Amniotic stem cell (primary cell): ENCODE measurements around the gene TMEM126B.
"Not testable (repeated sequence)": the region's sequence is repeated elsewhere in the genome, so short reads cannot be mapped to it uniquely, and the experiment has no call there.

Experiments
- DNase-seq: peaks from one replicate; lab custom pipeline; 2025; lab: John Stamatoyannopoulos, UW

The TMEM126B gene

DNA sequence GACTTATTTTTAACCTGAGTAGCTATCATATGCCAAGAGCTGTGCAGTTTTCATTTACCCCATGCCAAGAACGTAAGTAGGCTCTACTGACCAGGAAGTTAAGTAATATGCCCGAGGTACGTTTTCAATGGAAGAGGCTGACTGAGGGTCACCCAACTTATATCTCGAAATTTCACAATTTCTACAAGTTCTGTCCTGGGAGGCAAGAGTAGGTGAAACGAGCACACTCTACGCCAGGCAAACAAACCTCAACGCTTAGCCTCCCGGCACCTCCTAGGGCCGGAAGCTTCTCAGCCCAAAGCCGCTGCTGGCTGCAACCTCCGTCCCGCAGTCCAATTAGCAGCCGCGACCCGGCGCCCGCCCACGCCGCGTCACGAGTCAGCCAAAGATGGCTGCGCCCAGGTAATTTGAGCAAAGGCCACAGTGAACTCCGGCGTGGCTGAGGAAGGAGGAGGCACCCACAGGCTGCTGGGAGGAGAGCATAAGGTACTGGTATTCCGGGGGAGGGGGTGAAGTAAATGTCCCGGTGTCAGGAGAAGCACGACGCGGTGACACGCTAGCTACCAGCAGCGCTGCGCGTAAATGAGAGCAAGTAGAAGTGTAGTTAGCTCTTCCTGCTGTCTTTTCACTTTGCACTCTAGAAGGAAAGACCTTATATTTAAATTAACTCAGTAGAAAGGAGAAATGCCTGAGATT, 19.4 kb downstream of the TMEM126B start, which contains the start of gene TMEM126A:
Gene TMEM126A, plus strand, starts transcription at position 364 of the 696 bp plus-strand sequence. CDS start 2,289 bp downstream, outside the sequence.
- peak; percentile 70 for DNase-seq

- no peak for DNase-seq
Observed at GRCh38 chr11:85651118-85651517, 22.7 kb downstream of the TMEM126B start.

DNA sequence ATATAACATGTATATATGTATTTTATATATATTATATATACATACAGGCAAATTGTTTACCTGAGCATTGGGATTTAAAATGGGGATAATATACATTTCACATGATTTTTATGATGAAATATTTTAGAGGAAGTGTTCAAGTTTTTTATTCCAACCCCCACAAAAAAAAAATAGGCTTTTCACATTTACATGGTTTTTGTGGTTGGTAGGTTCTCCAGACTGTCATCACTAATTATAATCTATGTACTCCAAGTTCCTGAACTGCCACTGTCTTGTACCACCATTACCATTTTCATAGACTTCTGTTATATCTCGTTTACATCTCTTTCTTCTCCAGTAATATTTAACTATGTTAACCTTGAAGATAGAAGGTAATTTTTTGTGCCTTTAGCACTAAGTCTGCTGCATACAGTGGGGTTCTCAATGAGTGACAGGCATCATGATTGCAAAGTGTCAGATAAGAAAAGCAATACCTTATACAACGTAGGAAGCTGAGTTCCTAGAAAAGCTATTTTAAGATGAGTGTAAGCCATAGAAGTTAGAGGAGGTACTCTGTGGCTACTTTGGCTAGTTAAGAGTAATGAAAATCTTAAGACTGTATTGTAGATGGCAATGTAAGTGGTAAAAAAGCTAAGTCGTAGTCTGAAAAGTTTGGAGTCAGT, 24.5 kb downstream of the TMEM126B start:
- DNase-seq: no peak

GRCh38 chr11:85654343-85654742, 25.9 kb downstream of the TMEM126B start:
- DNase-seq: not testable (repeated sequence)

GRCh38 chr11:85656777-85657176, 28.4 kb downstream of the TMEM126B start:
- DNase-seq: no peak

DNA sequence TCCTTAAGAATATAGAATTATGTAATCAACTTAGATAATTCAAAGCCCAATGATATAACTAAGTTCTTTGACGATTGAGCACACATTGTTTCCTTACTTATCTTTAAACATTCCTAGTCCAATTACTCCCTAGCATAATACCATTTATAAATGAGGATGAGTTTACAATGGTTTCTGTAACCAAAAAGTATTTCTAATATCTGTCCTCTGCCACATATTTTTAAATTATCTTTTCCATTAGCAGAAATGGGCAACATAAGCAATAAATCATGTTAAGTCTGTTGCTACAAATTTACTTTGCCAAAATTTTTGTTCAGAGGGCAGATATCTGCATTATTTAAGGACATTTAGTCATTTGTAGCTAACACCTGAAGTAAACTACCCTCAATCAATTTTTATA, 29.8 kb downstream of the TMEM126B start:
- DNase-seq: no peak

GRCh38 chr11:85661972-85662664, 33.7 kb downstream of the TMEM126B start:
- DNase-seq: no peak

GRCh38 chr11:85663080-85663752, 34.8 kb downstream of the TMEM126B start:
- no peak for DNase-seq

DNA sequence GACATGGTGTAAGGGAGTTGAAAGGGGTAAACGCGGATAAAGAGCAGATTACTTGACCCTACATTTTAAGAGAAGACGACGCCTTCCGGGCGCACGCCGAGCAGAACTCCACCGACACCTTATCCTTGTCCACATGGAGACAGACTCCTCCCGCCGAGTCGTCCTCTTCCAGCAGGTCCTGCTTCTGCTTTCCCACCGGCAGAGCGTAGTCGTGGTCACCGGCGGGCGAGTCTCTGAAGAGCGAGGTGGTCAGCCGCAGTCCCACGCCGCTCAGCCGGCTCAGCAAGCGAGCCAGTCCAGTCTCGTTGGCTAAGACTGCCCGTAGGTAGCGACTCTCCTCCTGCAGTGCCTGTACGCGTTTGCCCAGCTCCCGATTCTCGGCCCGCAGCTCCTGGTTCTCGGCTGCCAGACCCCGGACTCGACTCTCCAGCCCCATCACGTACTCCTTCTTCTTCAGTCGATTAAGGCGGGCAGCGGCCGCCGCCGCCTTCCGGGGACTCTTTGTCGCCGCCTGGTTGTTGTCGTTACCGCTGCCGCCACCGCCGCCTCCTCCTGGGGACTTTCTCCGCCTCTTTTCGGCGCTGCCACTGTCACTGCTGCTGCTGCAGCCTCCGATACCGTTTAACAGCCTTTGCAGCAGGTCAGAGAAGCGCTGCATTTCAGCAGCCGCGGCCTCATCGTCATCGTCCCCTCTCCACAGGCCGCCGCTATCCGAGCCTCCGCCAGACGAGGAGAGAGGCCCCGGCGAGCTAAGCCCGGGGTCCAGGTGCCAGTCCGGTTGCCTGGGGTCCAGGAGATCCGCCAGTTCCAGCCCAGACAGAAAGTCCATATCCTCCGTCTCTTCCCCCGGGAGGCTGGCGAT, 35.6 kb downstream of the TMEM126B start:
- peak; percentile 36 for DNase-seq

- DNase-seq: peak; percentile 94
Observed at GRCh38 chr11:85664615-85665481, 36.5 kb downstream of the TMEM126B start, which contains the start of gene CREBZF. Gene CREBZF (minus strand): TSS chr11:85665129. CDS start chr11:85664875, 254 bp downstream.

DNA sequence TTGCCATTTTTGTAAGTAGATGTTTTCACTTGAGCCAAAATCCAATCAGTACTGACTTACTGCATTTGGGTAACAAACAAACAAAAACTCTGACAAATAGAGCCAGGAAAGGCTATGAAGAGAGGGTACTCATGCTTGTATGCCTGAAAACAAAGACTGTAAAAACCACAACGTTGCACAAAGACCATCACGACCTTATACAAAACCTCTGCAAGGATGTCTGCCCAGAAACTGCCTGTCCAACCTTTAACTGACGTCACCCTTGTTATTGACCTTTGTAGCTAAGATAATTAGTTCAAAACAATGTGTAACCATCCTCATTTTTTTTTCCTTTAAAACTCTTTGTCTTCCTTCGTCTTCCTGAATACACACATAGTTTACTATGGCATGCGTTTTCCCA, 37.3 kb downstream of the TMEM126B start:
- no peak for DNase-seq

DNA sequence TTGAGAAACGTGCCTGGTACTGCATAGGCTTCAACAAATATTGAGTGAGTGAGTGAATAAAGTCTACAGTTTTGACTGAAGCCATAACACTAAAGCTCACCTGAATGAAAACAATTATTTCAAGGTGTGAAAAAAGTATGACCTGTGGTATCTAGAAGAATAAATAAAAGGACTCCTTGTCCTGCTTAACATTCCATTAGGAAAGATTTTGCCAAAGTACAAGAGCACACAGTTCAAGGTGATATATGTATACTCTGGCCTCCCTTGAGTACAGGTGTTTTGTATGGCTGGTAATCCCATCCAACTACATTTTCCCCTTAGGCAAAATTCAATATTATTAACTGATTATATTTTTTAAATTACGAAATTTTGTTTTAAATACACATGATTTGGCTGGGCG, 38.3 kb downstream of the TMEM126B start:
- DNase-seq: no peak

DNA sequence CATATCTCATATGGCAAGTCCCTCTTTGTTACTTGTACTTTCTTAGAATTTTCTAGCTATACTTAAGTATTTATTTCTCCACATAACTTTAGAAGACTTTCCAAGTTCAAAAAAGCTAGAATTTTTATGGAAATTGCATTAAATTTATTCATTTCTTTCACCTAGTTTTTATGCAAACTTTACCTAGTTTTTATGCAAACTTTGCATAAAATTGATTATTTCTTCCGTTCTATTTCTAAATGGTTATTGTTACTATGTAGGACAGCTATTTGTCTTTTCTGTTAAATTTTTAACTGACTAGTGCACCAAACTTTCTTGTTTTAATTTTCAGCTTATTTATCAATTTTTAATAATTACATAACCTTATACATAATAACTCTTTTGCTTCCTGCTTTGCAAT, 39.8 kb downstream of the TMEM126B start:
- DNase-seq: no peak

DNA sequence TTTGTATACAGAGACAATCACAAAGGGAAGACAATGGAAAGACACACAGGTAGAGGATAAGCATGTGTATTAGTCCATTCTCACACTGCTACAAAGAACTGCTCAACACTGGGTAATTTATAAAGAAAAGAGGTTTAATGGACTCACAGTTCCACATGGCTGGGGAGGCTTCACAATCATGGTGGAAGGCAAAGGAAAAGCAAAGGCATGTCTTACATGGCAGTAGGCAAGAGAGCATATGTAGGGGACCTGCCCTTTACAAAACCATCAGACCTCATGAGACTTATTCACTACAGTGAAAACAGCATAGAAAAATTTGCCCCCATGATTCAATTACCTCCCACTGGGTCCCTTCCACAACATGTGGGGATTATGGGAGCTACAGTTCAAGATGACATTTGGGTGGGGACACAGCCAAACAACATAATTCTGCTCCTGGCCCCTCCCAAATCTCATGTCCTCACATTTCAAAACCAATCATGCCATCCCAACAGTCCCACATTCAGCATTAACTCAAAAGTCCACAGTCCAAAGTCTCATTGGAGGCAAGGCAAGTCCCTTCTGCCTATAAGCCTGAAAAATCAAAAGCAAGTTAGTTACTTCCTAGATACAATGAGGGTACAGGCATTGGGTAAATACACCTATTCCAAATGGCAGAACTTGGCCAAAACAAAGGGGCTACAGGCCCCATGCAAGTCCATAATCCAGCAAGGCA, 42.7 kb downstream of the TMEM126B start:
- not testable (repeated sequence) for DNase-seq

DNA sequence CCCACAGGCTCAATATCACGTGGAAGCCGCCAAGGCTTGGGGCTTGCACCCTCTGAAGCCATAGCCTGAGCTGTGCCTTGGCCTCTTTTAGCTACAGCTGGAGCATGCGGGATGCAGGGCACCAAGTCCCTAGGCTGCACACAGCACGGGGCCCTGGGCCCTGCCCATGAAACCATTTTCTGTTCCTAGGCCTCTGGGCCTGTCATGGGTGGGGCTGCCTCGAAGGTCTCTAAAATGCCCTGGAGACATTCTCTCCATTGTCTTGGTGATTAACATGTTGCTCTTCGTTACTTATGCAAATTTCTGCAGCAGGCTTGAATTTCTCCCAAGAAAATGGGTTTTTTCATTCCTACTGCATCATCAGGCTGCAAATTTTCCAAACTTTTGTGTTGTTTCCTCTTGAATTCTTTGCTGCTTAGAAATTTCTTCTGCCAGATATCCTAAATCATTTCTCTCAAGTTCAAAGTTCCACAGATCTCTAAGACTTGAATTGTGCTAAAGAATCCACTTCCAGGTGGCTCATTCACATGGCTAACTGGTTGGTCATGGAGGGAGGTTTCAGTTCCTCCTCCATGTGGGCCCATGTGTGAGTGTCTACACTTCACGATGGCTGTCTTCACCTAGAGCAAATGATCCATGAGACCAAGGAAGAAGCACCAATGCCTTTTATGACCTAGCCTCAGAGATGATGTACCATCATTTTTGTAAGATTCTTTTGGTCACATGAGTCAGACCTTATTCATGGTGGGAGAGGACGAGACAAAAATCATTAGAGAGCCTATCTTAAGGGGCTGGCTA, 43.9 kb downstream of the TMEM126B start:
- no peak for DNase-seq

- no peak for DNase-seq
Observed at GRCh38 chr11:85673393-85673792, 45.0 kb downstream of the TMEM126B start.

DNA sequence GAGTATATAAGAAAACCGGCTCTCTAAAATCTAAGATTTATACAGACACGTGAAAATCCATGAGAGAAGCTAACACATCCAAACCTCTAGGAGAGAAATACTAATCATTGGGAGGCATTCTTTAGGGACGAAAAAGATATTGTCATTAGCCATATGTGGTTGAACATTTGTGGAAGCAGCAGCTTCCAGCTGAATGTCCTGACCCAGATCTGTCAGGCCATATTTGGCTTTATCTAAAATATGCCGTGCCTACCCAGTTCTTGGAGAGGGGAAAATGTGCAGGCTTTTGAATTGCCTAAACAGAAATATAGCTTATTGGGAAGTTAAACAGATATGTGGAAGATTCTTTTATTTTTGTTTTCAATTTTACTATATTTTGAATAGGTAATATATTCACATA, 51.2 kb downstream of the TMEM126B start:
- no peak for DNase-seq

GRCh38 chr11:85680897-85681296, 52.5 kb downstream of the TMEM126B start:
- no peak for DNase-seq
